ENCODE data around the gene ITGB3. TPM values are rescaled to one million over a fixed set of nuclear protein-coding genes. Genes with fewer than 3 reads are reported as not detected.

Gene ITGB3
- total and polyA plus RNA-seq, 9 of the 15 experiments (the other 6 are each of a cell fraction or from before 2014, with no cell fraction given): 0.08 to 2.6 (median 0.62) TPM; not detected in 1

GRCh38 chr17:47291242-47291873, 37.7 kb downstream of the ITGB3 start (continued):
- TF ChIP-seq JUND (IDR thresholded peaks at IDR 0.05; ENCODE audit: borderline replicate concordance, low read depth, low read length) (peak; percentile 49; the same call in 1 of the 2 replicates), JUND (tag; IDR thresholded peaks at IDR 0.05; ENCODE audit: borderline replicate concordance, low read depth, low read length) (no peak), MLX (CRISPR knock-in tag; conservative IDR thresholded peaks at IDR 0.05) (no peak), SIRT6 (IDR thresholded peaks at IDR 0.05; ENCODE audit: low read depth, low read length) (no peak), DPF2 (IDR thresholded peaks at IDR 0.05) (peak; percentile 75; the same call in 1 of the 2 replicates), FOXK1 (CRISPR knock-in tag; IDR thresholded peaks at IDR 0.05; ENCODE audit: borderline replicate concordance) (no peak), ZNF436 (CRISPR knock-in tag; IDR thresholded peaks at IDR 0.05) (no peak), TCF3 (CRISPR knock-in tag; IDR thresholded peaks at IDR 0.05) (peak; percentile 93), MIER1 (IDR thresholded peaks at IDR 0.05; ENCODE audit: low read depth) (no peak), TAF9B (IDR thresholded peaks at IDR 0.05; ENCODE audit: partially characterized antibody) (no peak), YBX1 (IDR thresholded peaks at IDR 0.05) (no peak), TBP (optimal IDR thresholded peaks at IDR 0.05; ENCODE audit: low read depth, low read length) (no peak), HDAC1 (IDR thresholded peaks at IDR 0.05) (no peak), ZMIZ1 (IDR thresholded peaks at IDR 0.05; ENCODE audit: low read depth in 2 of 2, low read length in 2 of 2) (no peak; a peak in 1 of 4 replicates), ZNF354B (CRISPR knock-in tag; IDR thresholded peaks at IDR 0.05) (no peak), KAT2B (IDR thresholded peaks at IDR 0.05; ENCODE audit: low read depth, low read length) (no peak), HIVEP1 (CRISPR knock-in tag; IDR thresholded peaks at IDR 0.05) (no peak), RBM14 (IDR thresholded peaks at IDR 0.05; ENCODE audit: borderline replicate concordance, insufficient read depth, low read depth, low read length) (no peak), TAF15 (IDR thresholded peaks at IDR 0.05; ENCODE audit: low read depth, low read length) (no peak), ZBED1 (IDR thresholded peaks at IDR 0.05) (no peak), LARP7 (IDR thresholded peaks at IDR 0.05) (no peak), ZFX (CRISPR knock-in tag; IDR thresholded peaks at IDR 0.05) (no peak), ZNF696 (CRISPR knock-in tag; conservative IDR thresholded peaks at IDR 0.05) (no peak), SETDB1 (IDR thresholded peaks at IDR 0.05; ENCODE audit: low read length) (no peak)
